Right renal cortex interstitium (tissue), 3 donors: ENCODE measurements around the gene ARID1A. TPM values are rescaled to one million over a fixed set of nuclear protein-coding genes. Genes with fewer than 3 reads are reported as not detected.
"Not testable (repeated sequence)": the region's sequence is repeated elsewhere in the genome, so short reads cannot be mapped to it uniquely, and the experiment has no call there.

Experiments
- DNase-seq, 3 donors: peaks; one replicate each; pipeline ENCODE4 v3.0.0-alpha.2; 2013; ENCODE audit warnings: low read depth in 3 of 3, low spot score in 2 of 3
- polyA plus RNA-seq, 3 donors: library from polyadenylated mRNA; unstranded; fragments of 120-200 nt; gene quantifications; one replicate each; pipeline ENCODE4 v1.2.1, GENCODE V29; 2013; ENCODE audit not compliant: insufficient read length in 3 of 3

Gene ARID1A
- polyA plus RNA-seq, 3 donors: 85.3 to 89.6 (median 88.3) TPM

DNA sequence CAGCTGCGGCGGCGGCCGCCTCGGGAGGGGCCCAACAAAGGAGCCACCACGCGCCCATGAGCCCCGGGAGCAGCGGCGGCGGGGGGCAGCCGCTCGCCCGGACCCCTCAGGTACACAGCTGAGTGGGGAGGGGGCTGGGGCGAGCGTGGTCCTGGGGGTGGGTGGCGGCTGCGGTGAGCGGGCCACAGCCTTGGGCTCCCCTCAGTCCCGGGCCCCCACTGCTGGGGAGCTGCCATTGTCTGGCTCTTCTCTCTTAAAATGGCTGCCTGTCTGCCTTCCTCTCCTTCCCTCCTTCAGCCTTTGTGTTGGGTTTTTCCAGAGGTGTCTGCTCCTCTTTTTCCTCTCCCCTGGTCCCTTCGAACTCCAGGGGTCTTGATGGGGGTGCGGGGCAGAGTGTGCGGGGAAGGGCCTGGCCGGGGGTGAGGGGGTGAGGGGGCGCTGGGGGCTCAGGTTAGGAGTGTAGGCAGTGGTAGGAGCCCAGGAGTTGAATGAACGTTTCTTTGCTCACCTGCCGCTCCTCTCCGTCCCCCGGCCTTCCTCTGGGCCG is 1.7 kb downstream of the ARID1A start:
- DNase-seq: no peak

DNA sequence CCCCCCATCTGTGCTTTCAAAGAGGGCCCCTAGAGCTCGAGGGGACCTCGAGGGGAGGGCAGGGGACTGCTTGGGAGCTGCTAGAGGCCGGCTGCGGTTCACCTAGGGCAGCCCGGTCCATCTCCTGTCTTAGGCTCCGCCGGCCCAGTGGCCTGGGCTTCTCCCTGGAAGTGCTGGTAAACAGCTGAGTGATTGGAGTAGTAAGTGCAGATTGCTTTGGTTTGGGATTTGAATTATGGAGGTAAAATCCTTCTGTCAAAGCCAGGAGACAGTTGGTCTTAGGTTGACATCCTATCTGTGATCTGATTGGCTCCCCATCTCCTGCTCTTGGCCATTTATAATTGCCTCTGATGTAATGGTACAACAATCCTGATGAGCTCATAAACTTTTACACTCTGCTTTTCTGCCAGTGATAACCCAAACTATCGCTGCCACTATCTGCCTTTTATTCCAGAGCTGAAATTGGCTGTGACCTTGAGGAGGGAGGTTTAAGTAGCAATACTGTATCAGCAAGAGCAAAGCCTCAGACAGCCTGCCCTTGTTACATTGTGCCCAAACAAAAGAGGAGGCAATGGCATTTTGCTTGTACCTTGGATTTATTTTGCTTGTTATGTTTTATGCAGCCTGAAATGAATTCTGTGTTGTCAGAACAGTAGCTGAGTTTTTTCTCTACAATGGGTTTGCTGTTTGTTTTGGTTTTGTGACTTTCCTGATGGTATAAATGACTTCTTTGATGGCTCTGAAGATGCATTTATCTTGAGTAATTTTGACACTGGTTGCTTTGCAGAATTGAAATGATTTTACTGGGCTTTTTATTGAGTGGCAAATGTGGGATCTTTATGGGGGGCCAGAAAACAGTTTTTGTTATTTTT is 2.4 kb downstream of the ARID1A start:
- peak in 2 of 3 donors; percentile 79 to 83 for DNase-seq

DNA sequence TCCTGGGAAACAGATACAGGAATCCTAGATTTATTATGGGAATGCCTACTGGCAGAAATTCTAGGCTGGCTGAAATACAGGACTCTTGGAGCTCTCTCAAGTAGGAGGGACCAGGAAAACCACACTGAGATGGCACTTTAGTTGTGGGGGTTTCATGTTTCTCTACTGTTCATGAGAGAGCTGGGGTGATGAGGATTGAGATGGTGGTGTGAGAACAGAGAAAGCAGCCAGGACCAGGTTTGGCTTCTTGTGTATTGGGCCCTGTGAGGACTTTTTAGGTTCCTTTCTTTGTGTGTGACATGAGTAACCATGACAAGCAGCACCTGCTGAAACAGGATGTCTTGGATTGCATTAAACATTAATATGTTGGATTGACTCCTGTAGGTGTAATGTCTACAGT is 4.9 kb downstream of the ARID1A start:
- DNase-seq: no peak

GRCh38 chr1:26701266-26701994 is 5.6 kb downstream of the ARID1A start:
- DNase-seq: no peak

GRCh38 chr1:26701995-26702679 is 6.3 kb downstream of the ARID1A start:
- no peak for DNase-seq

GRCh38 chr1:26702680-26703038 is 6.8 kb downstream of the ARID1A start:
- no peak for DNase-seq

DNA sequence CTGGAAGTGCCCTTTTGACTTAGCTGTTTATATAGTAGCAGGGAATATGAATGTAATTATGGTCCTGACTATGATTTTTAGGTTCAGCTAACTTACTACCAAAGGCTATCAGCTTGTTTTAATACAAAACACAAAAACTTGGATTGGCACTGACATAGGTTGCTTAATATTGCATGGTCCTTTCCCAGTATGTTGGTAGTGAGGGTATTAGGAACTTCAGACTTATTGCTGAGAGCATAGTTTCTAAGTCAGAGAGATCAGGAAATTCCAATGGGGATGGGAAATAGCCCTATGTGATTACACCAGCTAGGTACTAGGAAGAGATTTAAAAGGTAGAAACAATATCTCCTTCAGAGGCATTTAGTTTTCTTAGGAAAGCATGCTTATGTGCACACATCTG is 7.7 kb downstream of the ARID1A start:
- no peak for DNase-seq

DNA sequence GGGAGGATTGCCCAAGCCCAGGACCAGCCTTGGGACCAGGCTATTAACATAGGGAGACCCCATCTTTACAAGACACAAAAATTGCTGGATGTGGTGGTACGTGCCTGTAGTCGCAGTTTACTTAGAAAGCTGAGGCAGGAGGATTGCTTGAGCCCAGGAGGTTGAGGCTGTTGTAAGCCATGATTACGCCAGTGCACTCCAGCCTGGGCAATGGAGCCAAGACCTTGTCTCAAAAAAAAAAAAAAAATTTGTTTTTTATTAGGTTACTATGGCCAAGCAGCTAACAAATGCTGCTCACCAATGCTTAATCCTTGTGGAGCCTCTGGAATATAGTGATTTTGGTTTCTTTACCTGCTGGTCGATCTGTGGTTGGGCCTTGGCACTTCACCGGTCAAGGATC is 8.8 kb downstream of the ARID1A start:
- DNase-seq: no peak

DNA sequence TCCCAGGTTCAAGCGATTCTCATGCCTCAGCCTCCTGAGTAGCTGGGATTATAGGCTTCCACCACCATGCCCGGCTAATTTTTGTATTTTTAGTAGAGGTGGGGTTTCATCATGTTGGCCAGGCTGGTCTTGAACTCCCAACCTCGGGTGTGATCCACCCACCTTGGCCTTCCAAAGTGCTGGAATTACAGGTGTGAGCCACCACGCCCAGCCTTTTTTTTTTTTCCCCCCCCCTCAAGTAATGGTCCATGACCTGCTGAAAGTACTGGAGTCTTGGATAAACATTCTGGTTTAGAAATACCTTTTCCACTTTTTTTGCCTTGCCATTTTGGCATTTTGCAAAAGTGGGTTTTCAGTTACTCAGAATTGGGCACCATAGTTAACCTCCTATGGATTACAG is 9.4 kb downstream of the ARID1A start:
- DNase-seq: not testable (repeated sequence)

GRCh38 chr1:26705788-26706311 is 10.0 kb downstream of the ARID1A start:
- DNase-seq: no peak

DNA sequence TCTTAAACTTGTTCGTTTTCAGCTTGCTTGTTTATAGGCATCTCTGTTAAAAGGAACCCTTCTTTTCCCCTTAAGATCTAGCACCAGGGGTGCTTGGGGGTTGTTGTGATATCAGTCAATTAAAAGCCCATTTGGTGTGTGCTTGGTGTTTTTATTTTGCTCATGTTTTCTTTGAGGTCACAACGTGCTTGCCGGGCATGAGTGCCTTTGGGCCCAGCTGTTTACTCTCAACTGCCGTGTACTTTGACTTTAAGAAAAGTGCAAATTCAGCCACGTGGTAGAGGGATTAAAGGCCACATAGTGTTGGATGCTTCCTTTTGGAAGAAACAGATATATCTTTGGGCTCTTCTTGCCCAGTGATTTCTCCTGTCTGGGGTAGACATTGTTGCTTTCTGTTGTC is 10.5 kb downstream of the ARID1A start:
- DNase-seq: no peak

- DNase-seq: no peak
These were observed 15.0 kb downstream of the ARID1A start for GRCh38 chr1:26710811-26711210.

- no peak for DNase-seq
These were observed 16.0 kb downstream of the ARID1A start for GRCh38 chr1:26711777-26712176.

GRCh38 chr1:26717017-26717491 is 21.2 kb downstream of the ARID1A start:
- DNase-seq: no peak

DNA sequence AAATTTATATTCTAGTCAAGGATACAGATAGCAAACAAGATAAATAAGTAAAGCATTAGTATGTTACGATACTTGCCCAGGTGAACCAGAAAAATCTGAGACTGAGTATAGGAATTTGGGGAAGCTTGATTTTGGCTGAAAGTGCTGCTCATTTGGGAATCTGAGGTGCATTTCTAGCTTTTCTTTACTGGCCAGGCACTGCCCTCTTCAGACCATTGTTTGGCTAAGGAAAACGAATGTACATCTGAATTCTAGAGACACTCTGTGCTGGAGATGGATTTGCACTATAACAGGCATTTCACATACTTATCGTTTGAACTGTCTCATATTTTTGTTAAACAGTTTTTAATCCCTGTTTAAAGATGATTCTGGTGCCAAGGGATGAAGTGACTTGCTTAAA is 23.4 kb downstream of the ARID1A start:
- no peak for DNase-seq

DNA sequence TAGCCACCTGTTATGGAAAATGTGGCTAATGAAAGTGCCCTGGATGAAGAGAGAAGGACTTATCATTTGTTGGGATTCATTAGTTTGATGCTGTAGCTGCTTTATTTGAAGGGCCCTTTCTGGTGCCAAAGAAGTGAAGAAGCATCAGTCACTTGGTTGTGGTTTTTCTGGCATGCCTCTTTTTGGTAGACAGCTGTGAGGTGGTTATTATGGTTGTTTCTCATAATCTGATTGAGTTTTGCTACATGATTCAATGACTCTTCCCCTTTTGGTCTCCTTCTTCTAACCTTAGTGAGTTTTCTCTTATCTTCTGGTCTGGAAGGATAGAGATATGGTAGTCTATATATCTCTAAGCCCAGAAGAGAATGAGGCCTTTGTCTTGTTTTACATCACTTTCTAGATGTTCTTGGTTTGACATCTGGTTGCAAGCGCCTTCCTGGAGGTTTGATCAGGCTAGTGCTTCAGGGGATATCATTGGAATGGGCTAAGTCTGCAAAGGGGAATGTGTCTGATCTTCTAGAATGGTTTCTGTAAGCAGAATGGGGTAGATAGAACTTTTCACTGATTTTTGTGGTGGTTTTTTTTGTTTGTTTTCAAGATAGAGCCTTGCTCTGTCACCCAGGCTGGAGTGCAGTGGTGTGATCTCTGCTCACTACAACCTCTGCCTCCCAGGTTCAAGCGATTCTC is 26.0 kb downstream of the ARID1A start:
- no peak for DNase-seq

GRCh38 chr1:26723013-26723991 is 27.5 kb downstream of the ARID1A start:
- DNase-seq: peak; percentile 88 to 90 (median 88)

- no peak for DNase-seq
These were observed 28.3 kb downstream of the ARID1A start for GRCh38 chr1:26724118-26724517.

GRCh38 chr1:26724926-26725325 is 29.1 kb downstream of the ARID1A start:
- DNase-seq: no peak
